PC-9 (cell line): ENCODE measurements around the gene ARID3A.

Experiments used
- EZH2 ChIP-seq: fragments of 200-600 bp; sonication (generic); IDR thresholded peaks from 2 replicates; pipeline ENCODE4 v1.8.0; 2017; ENCODE audit warnings: antibody characterized with exemption, low read depth
- TF ChIP-seq, protein P1 (sequence below): fragments of 200-600 bp; sonication (generic); conservative IDR thresholded peaks from 2 replicates; pipeline ENCODE4 v1.6.1; 2017; ENCODE audit warnings: mixed run types, antibody characterized with exemption, mild to moderate bottlenecking, moderate library complexity

DNA sequence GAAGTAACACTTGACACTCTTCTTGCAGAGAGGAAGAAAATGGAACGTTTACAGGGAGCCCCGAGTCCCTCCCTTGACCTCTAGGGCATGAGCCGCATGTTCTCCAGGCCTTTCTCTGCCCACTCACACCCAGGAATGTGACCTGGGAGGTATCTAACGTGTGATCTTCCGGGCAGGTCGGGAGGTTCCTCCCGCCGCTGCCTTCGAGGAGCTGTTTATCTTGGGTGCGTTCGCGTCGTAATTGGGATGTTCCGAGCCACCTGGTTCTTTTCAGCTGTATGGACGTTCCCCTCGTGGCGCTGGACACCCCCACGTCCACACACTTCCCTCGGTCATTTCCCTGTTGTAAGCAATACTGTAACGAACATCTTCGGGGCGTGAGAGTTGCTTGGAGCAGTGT is 13.6 kb downstream of the ARID3A start:
- TF ChIP-seq, protein P1, sequence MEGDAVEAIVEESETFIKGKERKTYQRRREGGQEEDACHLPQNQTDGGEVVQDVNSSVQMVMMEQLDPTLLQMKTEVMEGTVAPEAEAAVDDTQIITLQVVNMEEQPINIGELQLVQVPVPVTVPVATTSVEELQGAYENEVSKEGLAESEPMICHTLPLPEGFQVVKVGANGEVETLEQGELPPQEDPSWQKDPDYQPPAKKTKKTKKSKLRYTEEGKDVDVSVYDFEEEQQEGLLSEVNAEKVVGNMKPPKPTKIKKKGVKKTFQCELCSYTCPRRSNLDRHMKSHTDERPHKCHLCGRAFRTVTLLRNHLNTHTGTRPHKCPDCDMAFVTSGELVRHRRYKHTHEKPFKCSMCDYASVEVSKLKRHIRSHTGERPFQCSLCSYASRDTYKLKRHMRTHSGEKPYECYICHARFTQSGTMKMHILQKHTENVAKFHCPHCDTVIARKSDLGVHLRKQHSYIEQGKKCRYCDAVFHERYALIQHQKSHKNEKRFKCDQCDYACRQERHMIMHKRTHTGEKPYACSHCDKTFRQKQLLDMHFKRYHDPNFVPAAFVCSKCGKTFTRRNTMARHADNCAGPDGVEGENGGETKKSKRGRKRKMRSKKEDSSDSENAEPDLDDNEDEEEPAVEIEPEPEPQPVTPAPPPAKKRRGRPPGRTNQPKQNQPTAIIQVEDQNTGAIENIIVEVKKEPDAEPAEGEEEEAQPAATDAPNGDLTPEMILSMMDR: no peak
- no peak for TF ChIP-seq EZH2
